GM23338 (cell line): ENCODE measurements around the gene LPGAT1. TPM values are rescaled to one million over a fixed set of nuclear protein-coding genes. Genes with fewer than 3 reads are reported as not detected.

ENCODE experiments used
- ATAC-seq: fragments of 200-7000 bp; cut with Tn5 transposase; 3 replicates; pipeline ENCODE4 v1.9.1; 2020
- DNase-seq: peaks from one replicate; pipeline ENCODE4 v3.0.0-alpha.2; 2015; ENCODE audit warnings: low spot score
- H2AFZ ChIP-seq: fragments of 200-600 bp; sonication (generic); 2 replicates; pipeline ENCODE4 v1.8.0; 2016; ENCODE audit warnings: antibody characterized with exemption, mild to moderate bottlenecking, moderate library complexity
- H3F3A ChIP-seq: fragments of 200-600 bp; sonication (generic); replicated peaks from 2 replicates; pipeline ENCODE4 v1.8.0; 2017; ENCODE audit warnings: antibody characterized with exemption, mixed run types, low read depth
- H3K27ac ChIP-seq: fragments of 200-600 bp; sonication (generic); 2 replicates; pipeline ENCODE4 v1.6.1; 2016; ENCODE audit warnings: low read depth
- H3K27me3 ChIP-seq: fragments of 200-600 bp; sonication (generic); 2 replicates; pipeline ENCODE4 v1.8.0; 2016; ENCODE audit warnings: mild to moderate bottlenecking, mixed run types, moderate library complexity; ENCODE audit not compliant: insufficient read depth
- H3K36me3 ChIP-seq: fragments of 200-600 bp; sonication (generic); 2 replicates; pipeline ENCODE4 v1.8.0; 2016; ENCODE audit warnings: mild to moderate bottlenecking; ENCODE audit not compliant: insufficient read depth
- H3K4me1 ChIP-seq: fragments of 200-600 bp; sonication (generic); 2 replicates; pipeline ENCODE4 v1.8.0; 2016; ENCODE audit warnings: mild to moderate bottlenecking, moderate library complexity; ENCODE audit not compliant: insufficient read depth
- H3K4me2 ChIP-seq: fragments of 200-600 bp; sonication (generic); 2 replicates; pipeline ENCODE4 v1.7.1; 2017; ENCODE audit warnings: mixed run types
- H3K4me3 ChIP-seq: fragments of 200-600 bp; sonication (generic); 2 replicates; pipeline ENCODE4 v1.6.1; 2016; ENCODE audit warnings: mixed run types
- H3K79me2 ChIP-seq: fragments of 200-600 bp; sonication (generic); replicated peaks from 2 replicates; pipeline ENCODE4 v1.8.0; 2017; ENCODE audit warnings: mild to moderate bottlenecking; ENCODE audit not compliant: insufficient read depth
- H3K9me2 ChIP-seq: fragments of 200-600 bp; sonication (generic); 2 replicates; pipeline ENCODE4 v1.8.0; 2017; ENCODE audit not compliant: insufficient read depth
- H4K20me1 ChIP-seq: fragments of 200-600 bp; sonication (generic); replicated peaks from 2 replicates; pipeline ENCODE4 v1.8.0; 2017; ENCODE audit warnings: mild to moderate bottlenecking; ENCODE audit not compliant: insufficient read depth
- H3K27ac Mint-ChIP-seq: 2 replicates; pipeline ENCODE4 v1.8.0; 2020; ENCODE audit warnings: inconsistent platforms, mild to moderate bottlenecking, moderate library complexity, mixed read lengths
- H3K27me3 Mint-ChIP-seq: 3 replicates; pipeline ENCODE4 v1.8.0; 2022; ENCODE audit warnings: low read depth, mild to moderate bottlenecking, moderate library complexity, mixed read lengths, inconsistent platforms; ENCODE audit not compliant: insufficient read depth, poor library complexity
- H3K36me3 Mint-ChIP-seq: 3 replicates; pipeline ENCODE4 v1.8.0; 2021; ENCODE audit warnings: low read depth, mild to moderate bottlenecking, inconsistent platforms, moderate library complexity, mixed read lengths
- H3K4me1 Mint-ChIP-seq: 3 replicates; pipeline ENCODE4 v1.8.0; 2020; ENCODE audit warnings: mild to moderate bottlenecking, inconsistent platforms, mixed read lengths
- H3K4me3 Mint-ChIP-seq: 3 replicates; pipeline ENCODE4 v1.8.0; 2021; ENCODE audit warnings: moderate library complexity, mild to moderate bottlenecking, inconsistent platforms, mixed read lengths
- H3K9me3 Mint-ChIP-seq: 3 replicates; pipeline ENCODE4 v1.8.0; 2020; ENCODE audit warnings: moderate library complexity, mild to moderate bottlenecking, inconsistent platforms, mixed read lengths
- CREB1 ChIP-seq: fragments of 250-450 bp; sonication (Bioruptor Pico); IDR thresholded peaks from 2 replicates; pipeline ENCODE4 v1.5.0; 2020; ENCODE audit warnings: low read depth, mild to moderate bottlenecking, moderate library complexity
- CTCF ChIP-seq, 2 experiments: fragments of 200-600 bp in 1 of 2; sonication (generic) in 1 of 2; conservative IDR thresholded peaks; 2 replicates each; pipeline versions ENCODE4 v1.5.1 to v1.6.1; 2016 to 2017; ENCODE audit warnings: antibody characterized with exemption in 2 of 2, low read depth in 2 of 2, mild to moderate bottlenecking in 2 of 2, moderate library complexity in 1 of 2
- ETS1 ChIP-seq: IDR thresholded peaks from 2 replicates; pipeline ENCODE4 v1.6.1; 2016; ENCODE audit warnings: antibody characterized with exemption
- EZH2 ChIP-seq: fragments of 200-600 bp; sonication (generic); IDR thresholded peaks from one replicate; pipeline ENCODE4 v1.8.0; 2017; ENCODE audit warnings: antibody characterized with exemption, mild to moderate bottlenecking, low read depth; ENCODE audit not compliant: unreplicated experiment
- EZH2phosphoT487 ChIP-seq: fragments of 200-600 bp; sonication (generic); IDR thresholded peaks from one replicate; pipeline ENCODE4 v1.8.1; 2018; ENCODE audit warnings: antibody characterized with exemption; ENCODE audit not compliant: unreplicated experiment
- JUNB ChIP-seq: IDR thresholded peaks from one replicate; pipeline ENCODE4 v1.6.1; 2016; ENCODE audit warnings: antibody characterized with exemption; ENCODE audit not compliant: unreplicated experiment
- NANOG ChIP-seq: IDR thresholded peaks from 2 replicates; pipeline ENCODE4 v1.6.1; 2016; ENCODE audit warnings: antibody characterized with exemption, borderline replicate concordance
- POLR2AphosphoS5 ChIP-seq: IDR thresholded peaks from 2 replicates; pipeline ENCODE4 v1.6.1; 2016; ENCODE audit warnings: antibody characterized with exemption, low read depth
- STAT1 ChIP-seq: IDR thresholded peaks from one replicate; pipeline ENCODE4 v1.6.1; 2016; ENCODE audit warnings: antibody characterized with exemption; ENCODE audit not compliant: unreplicated experiment
- ZNF114 ChIP-seq: fragments of 250-450 bp; sonication (Bioruptor Pico); IDR thresholded peaks from 2 replicates; pipeline ENCODE4 v1.5.0; 2020; ENCODE audit warnings: mild to moderate bottlenecking, moderate library complexity
- ZNF331 ChIP-seq: fragments of 250-450 bp; sonication (Bioruptor Pico); IDR thresholded peaks from 2 replicates; pipeline ENCODE4 v1.5.0; 2020; ENCODE audit warnings: low read depth, mild to moderate bottlenecking, moderate library complexity
- ZNF462 ChIP-seq: fragments of 250-450 bp; sonication (Bioruptor Pico); IDR thresholded peaks from 2 replicates; pipeline ENCODE4 v1.5.0; 2020; ENCODE audit warnings: mild to moderate bottlenecking, moderate library complexity
- polyA plus RNA-seq: library from polyadenylated mRNA; unstranded; fragments of >200 nt; fragmentation: Nextera tagmentation; extraction: Ambion mirVana; gene quantifications from 2 replicates; pipeline ENCODE4 v1.2.1, GENCODE V29; 2016
- total RNA-seq: library from RNA; depleted of rRNA; stranded (reverse); fragments of >200 nt; shearing (Covaris generic); gene quantifications from 2 replicates; pipeline ENCODE4 v1.2.3, GENCODE V29; 2014

LPGAT1 gene
- total and polyA plus RNA-seq, 2 experiments from 2014 or later: 3.3 to 16.4 TPM

- Mint-ChIP-seq H3K36me3 (peaks cover 6% of the 10 kb centered on the region; the same call in 2 of the 3 replicates), H3K27me3 (no peaks in the 10 kb centered on the region), H3K4me1 (no peaks in the 10 kb centered on the region), H3K9me3 (peaks cover 4% of the 10 kb centered on the region; the same call in 1 of the 3 replicates), H3K4me3 (no peak overlapping the region), H3K27ac (no peak overlapping the region)
- Histone ChIP-seq H3K79me2 (no peaks in the 10 kb centered on the region), H4K20me1 (no peaks in the 10 kb centered on the region), H3K27me3 (no peaks in the 10 kb centered on the region), H3K4me3 (no peak overlapping the region), H3K4me1 (no peaks in the 10 kb centered on the region), H2AFZ (no peak overlapping the region), H3K27ac (no peak overlapping the region), H3K4me2 (no peak overlapping the region), H3F3A (no peaks in the 10 kb centered on the region), H3K36me3 (no peaks in the 10 kb centered on the region), H3K9me2 (no peaks in the 10 kb centered on the region)
- no peak for TF ChIP-seq ZNF331 (CRISPR knock-in tag)
- no peak for TF ChIP-seq STAT1
- no peak for TF ChIP-seq CREB1 (CRISPR knock-in tag)
- no peak for TF ChIP-seq CTCF (conservative IDR thresholded peaks at IDR 0.05; ENCODE audit: low read depth in 2 of 2)
- no peak for TF ChIP-seq JUNB
- TF ChIP-seq POLR2AphosphoS5: no peak
- TF ChIP-seq EZH2phosphoT487: no peak
- TF ChIP-seq EZH2: no peak
- no peak for TF ChIP-seq ZNF462 (CRISPR knock-in tag)
- no peak for TF ChIP-seq NANOG
- TF ChIP-seq ZNF114 (CRISPR knock-in tag): no peak
- no peak for TF ChIP-seq ETS1
- ATAC-seq (no peak), DNase-seq (peak; percentile 36)
Measured at GRCh38 chr1:211812584-211812983, 18.0 kb downstream of the LPGAT1 start.
